Adrenal gland (tissue), 12 donors: ENCODE results near the gene BLTP3B. TPM values are rescaled to one million over a fixed set of nuclear protein-coding genes. Genes with fewer than 3 reads are reported as not detected.

Experiments
- DNase-seq, 7 donors: peaks; one replicate each; pipeline ENCODE4 v3.0.0-alpha.2; 2019 to 2020
- H3K27ac ChIP-seq, 5 donors: fragments of 200-600 bp; sonication (generic) in 4 of 5; 1 replicate in 3 of 5; 2 replicates in 2 of 5; pipeline versions ENCODE4 v1.5.1 to v1.8.0; 2016 to 2020; ENCODE audit warnings: mild to moderate bottlenecking in 1 of 5
- H3K27me3 ChIP-seq: fragments of 200-600 bp; 2 replicates; pipeline ENCODE4 v1.8.0; 2021
- H3K36me3 ChIP-seq, 2 donors: fragments of 200-600 bp; replicated peaks in 1 of 2; 1 replicate in 1 of 2; 2 replicates in 1 of 2; pipeline versions ENCODE4 v1.5.1 to v1.8.0; 2018 to 2022
- H3K4me1 ChIP-seq, 2 donors: fragments of 200-600 bp; replicated peaks in 1 of 2; 1 replicate in 1 of 2; 2 replicates in 1 of 2; pipeline versions ENCODE4 v1.5.1 to v1.8.0; 2018 to 2021
- H3K4me3 ChIP-seq, 4 donors: fragments of 200-600 bp; sonication (generic) in 3 of 4; one replicate each; pipeline ENCODE4 v1.5.1; 2016 to 2018
- H3K9me3 ChIP-seq, 3 donors: fragments of 200-600 bp; sonication (generic) in 1 of 3; replicated peaks in 1 of 3; 1 replicate in 2 of 3; 2 replicates in 1 of 3; pipeline versions ENCODE4 v1.5.1 to v1.8.0; 2016 to 2021
- CTCF ChIP-seq, 6 experiments: fragments of 450-650 bp in 4 of 6; fragments of 200-600 bp in 2 of 6; sonication (generic) in 1 of 6; IDR thresholded peaks; 1 replicate in 5 of 6; 2 replicates in 1 of 6; pipeline versions ENCODE4 v1.5.1 to v1.8.0; 2016 to 2021; ENCODE audit warnings: antibody characterized with exemption in 6 of 6, mild to moderate bottlenecking in 2 of 6, moderate library complexity in 1 of 6
- POLR2A ChIP-seq, 2 donors: fragments of 450-650 bp; IDR thresholded peaks; one replicate each; pipeline ENCODE4 v1.6.1; 2017; ENCODE audit warnings: antibody characterized with exemption in 2 of 2, mild to moderate bottlenecking in 2 of 2, moderate library complexity in 1 of 2
- WGBS, 4 donors: extraction: QIAGEN DNeasy Blood & Tissue Kit in 2 of 4; methylation state at CpG; one replicate each; pipeline versions ENCODE4 v1.1.5 to v1.1.7; 2013 to 2017; 5-methylcytosine and 5-hydroxymethylcytosine counted together
- intact Hi-C, 2 donors: fragments of 100-400 bp; cut with DNase I; formaldehyde crosslinking; loops; one replicate each; pipeline versions ENCODE4 v1.14.1 to v1.15.0; 2022 to 2023
- polyA plus RNA-seq, 3 donors: library from polyadenylated mRNA; stranded (reverse); fragments of 200-250 nt in 2 of 3; fragments of 350-450 nt in 1 of 3; fragmentation: Illumina TruSeq in 1 of 3; extraction: RNeasy Lipid Tissue Mini Kit (QIAGEN cat#74804) in 1 of 3; gene quantifications; one replicate each; pipeline ENCODE4 v1.2.3, GENCODE V29; 2013 to 2014
- total RNA-seq, 9 donors: library from RNA; depleted of rRNA in 4 of 9; stranded (reverse); fragments of >200 nt in 4 of 9; fragments of 120-200 nt in 1 of 9; fragmentation: NEBNext Ultra II Directional in 1 of 9; extraction: Animal tissue kit (Norgen Biotek cat#: 25700) in 1 of 9; gene quantifications; one replicate each; pipeline versions ENCODE4 v1.1.0 to v1.2.4, GENCODE V29; 2013 to 2023
- donor health status: healthy with polysubstance abuse.
- donor health status: Bipolar disorder and iron deficiency.
- donor health status: DM: yes; HTN: yes; CAD: no.
- donor health status: DM: no; HTN: no; CAD: no.
- donor health status: DM: no; HTN: no; CAD: no.
- donor health status: DM: yes; HTN: yes; CAD: no.

Gene BLTP3B
- total and polyA plus RNA-seq, 12 donors: 6.0 to 50.2 (median 35.6) TPM

- no peak for DNase-seq
- Histone ChIP-seq H3K27me3 (no peaks in the 10 kb centered on the region), H3K4me3 (no peak overlapping the region), H3K27ac (no peak overlapping the region), H3K36me3 (no peaks in the 10 kb centered on the region), H3K4me1 (no peaks in the 10 kb centered on the region), H3K9me3 (no peaks in the 10 kb centered on the region)
- TF ChIP-seq CTCF (IDR thresholded peaks at IDR 0.05) (no peak), POLR2A (IDR thresholded peaks at IDR 0.05) (no peak)
- intact Hi-C loops: no loop called here
Measured at GRCh38 chr12:100171248-100171647, 28.6 kb upstream of the BLTP3B start.

GRCh38 chr12:100170313-100170858, 27.7 kb upstream of the BLTP3B start:
- Histone ChIP-seq H3K4me1 (no peaks in the 10 kb centered on the region), H3K36me3 (no peaks in the 10 kb centered on the region), H3K27ac (no peak overlapping the region), H3K4me3 (no peak overlapping the region), H3K27me3 (no peaks in the 10 kb centered on the region), H3K9me3 (no peaks in the 10 kb centered on the region)
- WGBS, 4 donors: 84 to 94% (median 89%) methylated on average over 2 to 7 of the region's 7 CpGs
- no peak for DNase-seq
- intact Hi-C loops: no loop called here
- TF ChIP-seq CTCF (IDR thresholded peaks at IDR 0.05): no peak
- no peak for TF ChIP-seq POLR2A (IDR thresholded peaks at IDR 0.05)

GRCh38 chr12:100169345-100169744, 26.7 kb upstream of the BLTP3B start:
- 94 to 98% (median 97%) methylated on average over 9 of the region's 9 CpGs for WGBS, 4 donors
- no peaks in the 10 kb centered on the region for H3K36me3 ChIP-seq
- intact Hi-C loops: no loop called here
- no peak for TF ChIP-seq CTCF (IDR thresholded peaks at IDR 0.05)
- no peak for TF ChIP-seq POLR2A (IDR thresholded peaks at IDR 0.05)
- H3K4me3 ChIP-seq: no peak overlapping the region
- H3K9me3 ChIP-seq: no peaks in the 10 kb centered on the region
- DNase-seq: no peak
- no peaks in the 10 kb centered on the region for H3K27me3 ChIP-seq
- H3K27ac ChIP-seq: no peak overlapping the region
- peaks cover 0 to 2% of the 10 kb centered on the region in 2 donors for H3K4me1 ChIP-seq

GRCh38 chr12:100168562-100168961, 25.9 kb upstream of the BLTP3B start:
- H3K4me3 ChIP-seq: no peak overlapping the region

More at GRCh38 chr12:100168562-100168961, 25.9 kb upstream of the BLTP3B start:
- TF ChIP-seq POLR2A (IDR thresholded peaks at IDR 0.05): no peak
- TF ChIP-seq CTCF (IDR thresholded peaks at IDR 0.05): no peak
- Histone ChIP-seq H3K27ac (no peak overlapping the region), H3K9me3 (no peaks in the 10 kb centered on the region), H3K36me3 (no peaks in the 10 kb centered on the region), H3K27me3 (no peaks in the 10 kb centered on the region), H3K4me1 (peaks cover 3 to 10% of the 10 kb centered on the region in 2 donors)
- WGBS, 4 donors: 79 to 91% (median 88%) methylated on average over 4 of the region's 4 CpGs
- peak in 1 of 7 donors; percentile 28 for DNase-seq
- intact Hi-C loops: no loop called here
